Measurements from ENCODE around the gene SPIB. TPM values are rescaled to one million over a fixed set of nuclear protein-coding genes. Genes with fewer than 3 reads are reported as not detected.

SPIB gene
- total and polyA plus RNA-seq, 2 of the 4 experiments (the other 2 are of a cell fraction), result not detected

GRCh38 chr19:50409347-50409746, 9.4 kb upstream of the SPIB start:
- Histone ChIP-seq H3K14ac (replicated peaks; ENCODE audit: low read depth, low read length) (no peak overlapping the region), H2AK9ac (replicated peaks; ENCODE audit: low read depth, low read length, poor library complexity) (no peak overlapping the region), H3K9me3 (ENCODE audit: control insufficient read depth, insufficient read depth, low read length) (no peaks in the 10 kb centered on the region), H3K56ac (ENCODE audit: extremely low read depth, insufficient read depth, low read length) (no peak overlapping the region), H3K9me1 (ENCODE audit: insufficient read depth, low read length) (no peaks in the 10 kb centered on the region; the same call in 1 of the 2 replicates), H3K23ac (ENCODE audit: low read depth, low read length) (no peak overlapping the region), H3K27ac (ENCODE audit: insufficient read depth, low read length) (no peak overlapping the region), H3K4ac (ENCODE audit: low read depth, low read length) (no peak overlapping the region), H3K4me3 (ENCODE audit: insufficient read depth, low read depth, low read length) (no peak overlapping the region), H2AK5ac (ENCODE audit: low read depth, low read length) (no peak overlapping the region), H4K8ac (ENCODE audit: low read depth in 2 of 2, low read length in 2 of 2) (no peak overlapping the region), H4K5ac (ENCODE audit: low read depth, low read length) (no peak overlapping the region), H2BK15ac (ENCODE audit: low read depth, low read length) (no peak overlapping the region), H2BK5ac (ENCODE audit: low read depth, low read length, poor library complexity, severe bottlenecking) (no peak overlapping the region), H2BK20ac (ENCODE audit: low read depth, low read length) (no peak overlapping the region), H4K91ac (ENCODE audit: insufficient read depth, low read depth, low read length) (no peak overlapping the region), H3K9ac (ENCODE audit: low read depth, low read length) (no peak overlapping the region), H3K27me3 (ENCODE audit: control insufficient read depth, insufficient read depth, low read length) (no peaks in the 10 kb centered on the region), H3K79me1 (ENCODE audit: low read depth in 1 of 2, low read length in 2 of 2) (no peaks in the 10 kb centered on the region), H2BK120ac (ENCODE audit: low read depth, low read length) (no peak overlapping the region), H2AFZ (replicated peaks; ENCODE audit: low read length, poor library complexity) (no peak overlapping the region), H3K4me2 (ENCODE audit: low read depth, low read length) (no peak overlapping the region), H3K4me1 (ENCODE audit: control insufficient read depth, insufficient read depth, low read length) (no peaks in the 10 kb centered on the region), H3K36me3 (ENCODE audit: control insufficient read depth, insufficient read depth, low read length) (peaks cover 7% of the 10 kb centered on the region), H4K20me1 (ENCODE audit: insufficient read depth, low read length) (no peaks in the 10 kb centered on the region), H3K18ac (ENCODE audit: low read depth, low read length) (no peak overlapping the region)
- BruUV-seq (replicated peaks), result no TSS peak
- no peak for TF ChIP-seq BHLHE40 (IDR thresholded peaks at IDR 0.05; ENCODE audit: low read depth, low read length)
- TF ChIP-seq SMC3 (IDR thresholded peaks at IDR 0.05; ENCODE audit: low read depth, low read length), result no peak
- no peak for TF ChIP-seq MAFK (IDR thresholded peaks at IDR 0.05; ENCODE audit: low read depth, low read length)
- TF ChIP-seq CHD1 (IDR thresholded peaks at IDR 0.05; ENCODE audit: low read depth, low read length), result no peak
- TF ChIP-seq RCOR1 (IDR thresholded peaks at IDR 0.05; ENCODE audit: insufficient replicate concordance, low read length), result no peak
- TF ChIP-seq RFX5 (IDR thresholded peaks at IDR 0.05; ENCODE audit: low read depth, low read length), result no peak
- no peak for TF ChIP-seq RAD21 (IDR thresholded peaks at IDR 0.05; ENCODE audit: low read length)
- no peak for TF ChIP-seq MXI1 (IDR thresholded peaks at IDR 0.05; ENCODE audit: borderline replicate concordance, low read depth, low read length)
- TF ChIP-seq CEBPB (IDR thresholded peaks at IDR 0.05; ENCODE audit: low read depth, low read length), result no peak
- no peak for TF ChIP-seq USF2 (IDR thresholded peaks at IDR 0.05; ENCODE audit: low read depth, low read length)
- TF ChIP-seq POLR2A (IDR thresholded peaks at IDR 0.05; ENCODE audit: low read depth, low read length), result no peak
- no peak for TF ChIP-seq CTCF (conservative IDR thresholded peaks at IDR 0.05; ENCODE audit: low read depth, low read length)
- no peak for TF ChIP-seq MAZ (IDR thresholded peaks at IDR 0.05; ENCODE audit: borderline replicate concordance, low read depth, low read length)
- TF ChIP-seq FOS (IDR thresholded peaks at IDR 0.05; ENCODE audit: low read depth, low read length), result no peak
- no peak for TF ChIP-seq NFE2L2 (IDR thresholded peaks at IDR 0.05; ENCODE audit: low read depth, low read length)
- TF ChIP-seq ELK1 (IDR thresholded peaks at IDR 0.05; ENCODE audit: borderline replicate concordance, low read depth, low read length), result no peak
- ChIA-PET POLR2A (ENCODE audit: unreplicated experiment) (no interaction called here), CTCF (interaction anchor here (0.9 kb wide), 1 partner anchor 16 kb away, joined by 3 read pairs; no protein-coding TSS in a partner anchor)
- in situ Hi-C loops (cut with MboI; ENCODE audit: low sequenced_read_pairs), result no loop called here
- WGBS, 2 experiments (ENCODE audit: extremely low coverage in 2 of 2, insufficient read length in 1 of 2), result 92% methylated on average over 15 of the region's 17 CpGs; no CpG with 5 or more reads in 1 of the 2 experiments
- ATAC-seq (ENCODE audit: low read depth), result no peak
- intact Hi-C loops (cut with micrococcal nuclease), result no loop called here
- no peak for DNase-seq
- dilution Hi-C loops (cut with HindIII; ENCODE audit: low sequenced_read_pairs, unreplicated experiment), result no loop called here
